Activated T-cell treated with anti-CD3 and anti-CD28 coated beads, Interleukin-2, amount 50 U/mL, for 48 hours (primary cell): ENCODE measurements around the gene PIM1.
"Not testable (repeated sequence)": the region's sequence is repeated elsewhere in the genome, so short reads cannot be mapped to it uniquely, and the experiment has no call there.

ENCODE experiments used
- DNase-seq, 2 experiments: peaks; one replicate each; pipeline ENCODE4 v3.0.0-alpha.2; 2020

PIM1 gene

GRCh38 chr6:37194886-37195285 is 24.9 kb downstream of the PIM1 start:
- not testable (repeated sequence) for DNase-seq

DNA sequence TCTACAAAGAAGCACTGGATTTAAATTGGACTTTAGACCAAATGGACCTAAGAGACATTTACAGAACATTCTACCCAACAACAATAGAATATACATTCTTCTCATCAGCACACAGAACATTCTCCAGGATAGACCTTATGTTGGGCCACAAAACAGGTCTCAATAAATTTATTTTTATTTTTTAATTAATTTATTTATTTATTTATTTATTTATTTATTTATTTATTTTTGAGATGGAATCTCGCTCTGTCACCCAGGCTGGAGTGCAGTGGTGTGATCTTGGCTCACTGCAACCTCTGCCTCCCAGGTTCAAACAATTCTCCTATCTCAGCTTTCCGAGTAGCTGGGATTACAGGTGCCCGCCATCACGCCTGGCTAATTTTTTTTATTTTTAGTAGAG is 26.5 kb downstream of the PIM1 start:
- not testable (repeated sequence) for DNase-seq

- DNase-seq: no peak
Measured at GRCh38 chr6:37200085-37200484, 30.1 kb downstream of the PIM1 start.

GRCh38 chr6:37201726-37202125 is 31.8 kb downstream of the PIM1 start:
- no peak for DNase-seq

DNA sequence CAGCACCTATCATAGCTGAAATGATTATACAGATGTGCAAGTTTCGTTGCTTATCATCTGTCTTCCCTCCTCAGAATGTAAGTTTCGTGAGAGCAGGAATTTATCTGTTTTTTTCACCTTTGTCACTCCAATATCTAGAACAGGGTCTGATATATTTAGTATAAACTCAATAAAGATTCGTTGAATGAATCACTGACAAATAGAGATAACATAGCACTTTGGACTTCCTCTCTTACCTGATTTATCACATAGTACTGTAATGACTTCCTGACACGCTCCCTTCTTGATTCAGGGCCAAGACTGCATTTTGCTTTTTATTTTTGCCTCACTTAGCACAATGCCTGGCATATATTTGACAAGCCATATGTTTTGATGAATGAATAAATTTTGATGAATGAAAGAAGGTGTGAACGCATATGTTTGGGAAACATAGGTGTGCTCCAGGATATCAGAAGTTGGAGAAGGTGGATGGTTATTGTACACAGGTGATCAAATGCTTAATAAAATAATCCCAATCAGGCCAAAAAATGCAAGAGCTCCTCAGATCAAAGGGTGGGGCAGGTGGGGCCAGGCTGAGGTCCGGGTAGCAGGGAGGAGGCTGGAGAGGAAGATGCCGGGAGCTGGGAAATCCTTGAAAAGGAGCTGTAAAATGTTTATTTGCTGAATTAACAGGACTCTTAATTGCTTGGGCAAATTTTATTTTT is 33.0 kb downstream of the PIM1 start:
- no peak for DNase-seq

DNA sequence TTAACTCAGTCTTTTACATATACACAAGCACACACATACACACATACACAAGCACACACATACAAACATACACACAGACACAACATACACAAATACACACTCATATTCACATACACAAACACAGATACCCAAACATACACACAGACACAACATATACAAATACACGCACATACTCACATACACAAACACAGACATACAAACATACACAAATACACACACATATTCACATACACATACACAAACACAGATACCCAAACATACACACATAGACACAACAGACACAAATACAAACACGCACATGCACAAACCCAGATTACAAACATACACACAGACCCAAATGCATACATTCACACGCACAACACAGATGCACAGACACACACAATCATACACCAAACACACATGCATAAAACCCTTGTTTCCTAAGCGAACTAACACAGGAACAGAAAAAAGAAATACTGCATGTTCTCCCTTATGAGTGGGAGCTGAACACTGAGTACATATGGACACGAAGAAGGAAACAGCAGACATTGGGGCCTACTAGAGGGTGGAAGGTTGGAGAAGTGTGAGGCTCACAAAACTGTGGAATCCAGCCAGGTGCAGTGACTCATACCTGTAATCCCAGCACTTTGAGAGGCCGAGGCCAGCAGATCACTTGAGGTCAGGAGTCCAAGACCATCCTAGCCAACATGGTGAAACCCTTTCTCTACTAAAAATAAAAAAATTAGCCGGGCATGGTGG is 34.2 kb downstream of the PIM1 start:
- no peak for DNase-seq

- peak in 1 of 2 experiments; percentile 52 for DNase-seq
Measured at GRCh38 chr6:37205175-37205996, 35.4 kb downstream of the PIM1 start.

GRCh38 chr6:37205997-37206340 is 36.0 kb downstream of the PIM1 start:
- DNase-seq: no peak

- DNase-seq: peak in 1 of 2 experiments; percentile 19
Measured at GRCh38 chr6:37206622-37207021, 36.7 kb downstream of the PIM1 start.

DNA sequence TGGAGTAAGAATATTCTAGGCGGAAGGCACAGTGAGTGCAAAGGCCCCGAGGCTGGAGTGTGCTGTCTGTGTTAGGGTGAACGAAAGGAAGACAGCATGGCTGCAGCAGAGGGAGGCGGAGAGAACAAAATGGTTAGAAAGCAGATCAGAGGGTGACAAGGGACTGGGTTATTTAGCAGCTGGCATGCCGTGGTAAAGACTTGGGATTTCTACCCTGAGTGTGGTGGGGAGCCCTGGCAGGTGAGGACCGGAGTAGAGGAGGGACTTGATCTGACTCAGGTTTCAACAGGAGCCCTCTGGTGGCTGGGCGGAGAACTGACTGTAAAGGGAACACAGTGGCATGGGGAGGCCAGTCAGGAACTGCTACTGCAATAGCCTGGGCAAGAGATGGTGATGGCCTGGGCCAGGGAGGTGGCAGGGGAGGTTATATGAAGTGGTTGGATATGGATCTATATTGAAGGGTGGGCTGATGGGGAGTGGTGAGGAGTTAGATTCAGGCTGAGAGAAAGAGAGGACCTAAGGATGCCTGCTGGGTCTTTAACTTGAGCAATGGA is 38.0 kb downstream of the PIM1 start:
- DNase-seq: peak; percentile 96 to 99

DNA sequence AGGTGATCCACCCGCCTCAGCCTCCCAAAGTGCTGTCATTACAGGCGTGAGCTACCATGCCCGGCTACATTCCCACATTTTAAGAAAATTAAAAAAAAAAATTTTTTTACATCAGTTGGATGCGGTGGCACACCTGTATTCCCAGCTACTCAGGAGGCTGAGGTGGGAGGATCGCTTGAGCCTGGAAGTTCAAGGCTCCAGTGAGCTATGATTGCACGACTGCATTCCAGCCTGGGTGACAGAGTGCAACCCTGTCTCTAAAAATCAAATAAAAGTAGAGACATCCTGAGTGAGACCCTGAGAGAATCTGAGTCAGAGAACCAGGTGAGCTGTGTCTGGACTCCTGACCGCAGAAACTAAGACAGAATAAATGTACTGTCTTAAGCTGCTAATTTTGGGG is 38.8 kb downstream of the PIM1 start:
- peak in 1 of 2 experiments; percentile 22 for DNase-seq

DNA sequence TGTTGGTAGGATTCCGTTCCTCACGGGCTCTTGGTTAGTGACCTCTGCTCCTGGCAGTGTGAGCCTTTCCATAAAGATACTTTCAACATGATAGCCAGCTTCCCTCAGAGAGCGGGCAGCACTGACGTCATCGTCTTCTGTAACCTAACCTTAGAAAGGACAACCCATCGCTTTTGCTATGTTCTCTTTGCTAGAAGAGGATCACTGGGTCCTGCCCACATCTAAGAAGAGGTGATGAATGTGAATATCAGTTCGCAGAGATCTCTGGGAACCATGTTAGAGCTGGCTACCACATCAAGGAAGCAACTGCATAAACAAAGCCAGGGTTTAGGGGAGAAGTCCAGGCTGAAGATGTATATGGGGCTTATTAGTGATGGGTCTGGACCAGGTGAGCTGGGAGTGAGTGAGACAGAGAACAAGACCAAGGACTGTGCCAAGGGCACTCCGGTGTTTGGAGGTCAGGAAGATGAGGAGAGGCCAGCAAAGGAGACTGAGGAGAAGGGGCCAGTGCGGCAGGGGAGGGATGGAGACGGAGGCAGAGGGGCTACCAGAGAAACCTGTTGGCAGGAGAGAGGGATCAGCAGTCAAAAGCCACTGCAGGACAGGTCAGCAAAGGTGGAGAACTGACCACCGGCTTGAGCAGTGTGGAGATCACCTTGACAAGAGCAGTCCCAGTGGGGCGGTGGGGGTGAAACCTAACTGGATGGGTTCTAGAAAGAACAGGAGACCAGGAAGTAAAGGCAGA is 39.7 kb downstream of the PIM1 start:
- peak; percentile 64 to 65 for DNase-seq

- peak; percentile 84 to 85 for DNase-seq
Measured at GRCh38 chr6:37210313-37210968, 40.5 kb downstream of the PIM1 start.

- peak in 1 of 2 experiments; percentile 3 for DNase-seq
Measured at GRCh38 chr6:37212268-37212667, 42.3 kb downstream of the PIM1 start.

GRCh38 chr6:37218061-37218460 is 48.1 kb downstream of the PIM1 start:
- DNase-seq: no peak

DNA sequence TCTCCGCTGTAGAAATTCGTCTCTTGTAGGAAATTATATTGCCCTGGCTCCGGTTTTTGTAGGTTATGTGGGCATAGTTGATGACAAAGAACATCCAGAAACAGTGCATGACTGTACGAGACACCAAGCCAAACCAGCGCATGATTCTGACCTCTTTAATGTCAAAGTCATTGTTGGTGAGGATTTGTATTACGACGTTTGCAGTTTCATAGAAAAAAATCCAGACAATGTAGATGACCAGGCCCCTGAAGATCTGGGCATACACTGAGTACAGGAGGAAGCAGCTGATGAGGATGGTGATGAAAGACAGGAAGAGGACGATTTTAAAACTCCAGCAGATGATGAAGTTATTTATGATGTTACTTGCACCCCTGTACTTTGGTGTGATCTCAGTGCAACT is 48.6 kb downstream of the PIM1 start:
- no peak for DNase-seq

GRCh38 chr6:37221585-37222124 is 51.7 kb downstream of the PIM1 start:
- DNase-seq: peak in 1 of 2 experiments; percentile 20

DNA sequence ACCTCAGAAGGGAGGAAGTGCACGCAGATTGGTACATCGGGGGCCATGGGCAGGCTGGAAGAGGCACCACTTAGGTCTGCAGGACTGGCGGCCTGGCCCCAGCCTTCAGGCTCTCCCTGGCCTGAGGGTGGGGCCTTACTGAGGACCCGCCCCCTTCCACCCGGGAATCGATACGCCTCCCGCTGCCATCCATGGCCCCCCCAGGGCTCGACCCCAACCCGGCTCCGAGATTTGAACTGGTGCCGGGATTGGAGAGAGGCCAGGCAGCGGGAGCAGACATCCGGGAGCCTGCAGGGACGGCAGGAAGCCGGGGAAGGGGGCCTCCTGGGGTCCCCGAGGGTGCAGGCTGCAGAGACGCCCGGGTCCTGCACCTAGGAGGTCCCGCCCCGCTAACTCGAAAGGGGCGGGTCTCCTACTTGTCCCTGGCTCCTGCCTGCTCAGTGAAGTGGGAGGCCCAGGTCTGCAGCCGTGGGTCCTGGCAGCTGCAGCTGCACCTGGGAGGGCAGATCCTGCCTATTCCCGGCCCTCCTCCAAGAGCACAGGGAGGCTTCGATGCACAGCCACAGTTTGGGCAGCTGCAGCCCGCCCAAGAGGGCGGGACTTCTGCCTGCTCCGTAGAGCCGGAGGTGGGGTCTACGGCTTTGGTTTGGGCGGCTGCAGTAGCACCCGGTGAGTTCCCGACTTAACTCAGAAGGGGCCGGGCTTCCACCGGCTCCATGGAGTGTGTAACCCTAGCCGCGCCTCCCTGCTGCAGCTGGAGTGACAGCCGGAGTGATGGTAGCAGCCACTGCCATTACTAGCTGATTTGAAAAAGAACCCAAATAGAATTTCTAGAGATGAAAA is 52.4 kb downstream of the PIM1 start:
- DNase-seq: peak; percentile 81 to 84

DNA sequence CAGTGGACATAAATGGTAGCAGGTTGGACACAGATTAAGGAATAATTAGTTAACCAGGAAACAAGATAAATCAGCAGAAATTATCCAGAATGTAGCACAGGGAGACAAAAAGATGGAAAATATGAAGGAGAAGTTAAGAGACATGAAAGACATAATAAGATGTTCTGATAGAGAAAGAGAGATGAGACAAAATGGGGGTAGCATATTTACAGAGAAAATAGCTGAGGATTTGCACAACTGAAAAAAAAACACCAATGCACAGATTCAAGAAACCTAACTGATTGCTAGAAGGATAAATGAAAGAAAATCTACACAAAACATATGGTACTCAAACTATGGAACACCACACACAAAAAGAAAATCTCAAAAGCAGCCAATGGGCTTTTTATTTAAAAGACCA is 53.0 kb downstream of the PIM1 start:
- DNase-seq: no peak
